Ovary (tissue), 3 donors: ENCODE data around the gene RMND5B.

ENCODE experiments used
- CTCF ChIP-seq, 3 donors: fragments of 450-650 bp in 2 of 3; fragments of 200-600 bp in 1 of 3; IDR thresholded peaks; one replicate each; pipeline versions ENCODE4 v1.5.1 to v1.8.0; 2016 to 2022; ENCODE audit warnings: antibody characterized with exemption in 3 of 3, mild to moderate bottlenecking in 1 of 3
- EP300 ChIP-seq: sonication (generic); formaldehyde crosslinking; IDR thresholded peaks from one replicate; pipeline ENCODE4 v1.6.1; 2017; ENCODE audit warnings: antibody characterized with exemption
- POLR2A ChIP-seq: fragments of 450-650 bp; IDR thresholded peaks from one replicate; pipeline ENCODE4 v1.6.1; 2017; ENCODE audit warnings: antibody characterized with exemption, mild to moderate bottlenecking, moderate library complexity
- donor health status: DM: no; HTN: no; CAD: no.

GRCh38 chr5:178119915-178120606, 10.8 kb upstream of the RMND5B start:
- TF ChIP-seq POLR2A: no peak
- no peak for TF ChIP-seq CTCF (IDR thresholded peaks at IDR 0.05)
- TF ChIP-seq EP300: no peak
